Ramos (cell line): ENCODE measurements around the gene THUMPD1.
"Not testable (repeated sequence)": the region's sequence is repeated elsewhere in the genome, so short reads cannot be mapped to it uniquely, and the experiment has no call there.

Experiments
- in situ Hi-C: fragments of 300-500 bp; cut with MboI; formaldehyde crosslinking; loops from one replicate; pipeline ENCODE4 v1.14.3; 2022; ENCODE audit warnings: low sequenced_read_pairs; ENCODE audit not compliant: unreplicated experiment

Gene THUMPD1

DNA sequence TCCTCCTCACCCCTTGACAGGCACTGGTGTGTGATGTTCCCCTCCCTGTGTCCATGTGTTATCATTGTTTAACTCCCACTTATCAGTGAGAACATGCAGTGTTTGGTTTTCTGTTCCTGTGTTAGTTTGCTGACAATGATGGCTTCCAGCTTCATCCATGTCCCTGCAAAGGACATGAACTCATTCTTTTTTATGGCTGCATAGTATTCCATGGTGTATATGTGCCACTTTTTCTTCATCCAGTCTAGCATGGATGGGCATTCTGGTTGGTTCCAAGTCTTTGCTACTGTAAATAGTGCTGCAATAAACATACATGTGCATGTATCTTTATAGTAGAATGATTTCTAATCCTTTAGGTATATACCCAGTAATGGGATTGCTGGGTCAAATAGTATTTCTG lies 39.9 kb downstream of the THUMPD1 start:
- in situ Hi-C loops: not testable (repeated sequence)

DNA sequence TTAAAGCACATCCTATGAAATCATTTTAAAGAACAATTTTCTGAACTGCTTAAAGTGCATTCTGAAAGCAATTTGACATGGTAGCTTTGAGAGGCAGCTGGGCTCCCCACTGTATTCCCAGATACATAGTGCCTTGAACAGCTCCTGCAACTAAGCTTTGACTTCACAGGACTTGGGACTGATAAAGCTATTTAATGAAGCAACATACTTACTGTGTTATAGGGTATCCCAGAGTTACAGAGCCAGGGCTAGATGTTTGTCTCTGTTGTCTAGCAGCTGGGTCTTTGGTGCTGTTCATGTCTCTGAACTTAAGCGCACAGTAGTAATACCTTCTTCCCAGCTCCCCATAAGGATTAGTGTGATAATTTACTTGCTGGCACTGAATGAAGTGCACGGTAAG lies 45.0 kb downstream of the THUMPD1 start:
- in situ Hi-C loops: no loop called here

DNA sequence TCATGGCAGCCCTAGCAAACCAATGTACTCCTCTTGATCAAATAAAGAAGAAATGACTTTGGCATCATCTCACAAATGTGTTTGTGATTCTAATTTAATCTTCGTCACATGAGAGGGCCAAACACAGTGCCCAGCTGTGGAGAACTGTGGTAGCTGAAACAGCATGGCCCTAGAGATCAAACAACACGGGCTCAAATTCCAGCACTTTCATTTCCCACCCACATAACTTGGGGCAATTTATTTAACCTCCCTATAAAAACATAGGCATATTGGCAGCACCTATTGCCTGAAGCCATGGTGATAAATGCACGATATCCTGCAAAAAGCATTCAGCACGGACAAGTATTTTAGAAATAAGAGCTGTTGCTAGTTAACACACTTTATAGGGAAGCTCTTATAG lies 46.6 kb downstream of the THUMPD1 start:
- in situ Hi-C loops: no loop called here

GRCh38 chr16:20694096-20694495 lies 47.5 kb downstream of the THUMPD1 start:
- in situ Hi-C loops: not testable (repeated sequence)

- in situ Hi-C loops: no loop called here
Observed at GRCh38 chr16:20689668-20690067, 52.0 kb downstream of the THUMPD1 start.

DNA sequence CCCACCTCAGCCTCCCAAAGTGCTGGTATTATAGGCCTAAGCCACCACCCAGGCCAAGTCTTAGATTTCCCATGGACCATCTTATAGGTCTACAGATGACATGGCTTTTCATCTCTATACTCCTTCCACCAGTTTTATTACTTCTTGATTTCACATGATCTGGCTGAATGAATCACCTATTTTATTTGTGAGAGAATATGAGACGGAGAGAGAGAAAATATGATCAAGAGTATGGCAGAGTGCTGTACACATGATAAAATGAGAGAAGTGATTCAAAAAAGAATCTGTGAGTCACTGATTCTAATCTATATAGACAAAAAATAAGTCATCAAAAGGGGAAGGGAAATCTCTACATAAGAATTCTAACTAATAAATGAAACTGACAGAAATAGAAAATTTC lies 57.8 kb downstream of the THUMPD1 start:
- in situ Hi-C loops: no loop called here
